MCF 10A (cell line): Measurements from ENCODE around the gene WDR88. TPM values are rescaled to one million over a fixed set of nuclear protein-coding genes. Genes with fewer than 3 reads are reported as not detected.

Experiments used
- BruUV-seq: library from RNA; stranded (reverse); fragments of 400-500 nt; replicated peaks from 2 replicates; lab custom pipeline; 2021; lab: Mats Ljungman, UMichigan
- CTCF ChIA-PET: fragments of 300-600 bp; sonication (Branson Sonifier 250); formaldehyde crosslinking; extraction: SDS; loops from one replicate; lab custom pipeline; 2021; ENCODE audit warnings: antibody characterized with exemption, inconsistent platforms; lab: Yijun Ruan, JAX
- POLR2A ChIA-PET: fragments of 300-600, 350-650 bp; sonication (Branson Sonifier 250); formaldehyde crosslinking; extraction: SDS; loops from one replicate; lab custom pipeline; 2020; ENCODE audit warnings: antibody characterized with exemption, inconsistent platforms; lab: Yijun Ruan, JAX
- DNase-seq: peaks from one replicate; pipeline ENCODE4 v3.0.0-alpha.2; 2018; ENCODE audit not compliant: unreplicated experiment
- H3K27ac Mint-ChIP-seq: one replicate; pipeline ENCODE4 v1.8.0; 2022; ENCODE audit warnings: mild to moderate bottlenecking, low read depth, mixed read lengths; ENCODE audit not compliant: unreplicated experiment
- H3K27me3 Mint-ChIP-seq: one replicate; pipeline ENCODE4 v1.8.0; 2022; ENCODE audit warnings: mixed read lengths; ENCODE audit not compliant: insufficient read depth, unreplicated experiment
- H3K36me3 Mint-ChIP-seq: one replicate; pipeline ENCODE4 v1.8.0; 2022; ENCODE audit warnings: mild to moderate bottlenecking, moderate library complexity, mixed read lengths; ENCODE audit not compliant: insufficient read depth, unreplicated experiment
- H3K4me1 Mint-ChIP-seq: one replicate; pipeline ENCODE4 v1.8.0; 2022; ENCODE audit warnings: mixed read lengths; ENCODE audit not compliant: insufficient read depth, unreplicated experiment
- H3K4me3 Mint-ChIP-seq: one replicate; pipeline ENCODE4 v1.8.0; 2022; ENCODE audit warnings: mild to moderate bottlenecking, moderate library complexity, mixed read lengths; ENCODE audit not compliant: unreplicated experiment
- H3K9me3 Mint-ChIP-seq: one replicate; pipeline ENCODE4 v1.8.0; 2022; ENCODE audit warnings: mixed read lengths; ENCODE audit not compliant: unreplicated experiment
- intact Hi-C: fragments of 100-400 bp; cut with micrococcal nuclease; formaldehyde crosslinking; loops from 2 replicates; pipeline ENCODE4 v1.14.1; 2022
- total RNA-seq: library from RNA; stranded (reverse); gene quantifications from 2 replicates; pipeline ENCODE4 v1.2.3, GENCODE V29; 2022
- TF ChIP-seq, protein P1 (sequence below): fragments of 200-600 bp; IDR thresholded peaks from one replicate; pipeline ENCODE4 v1.8.0; 2022; ENCODE audit warnings: antibody characterized with exemption, mild to moderate bottlenecking; ENCODE audit not compliant: unreplicated experiment

Gene WDR88
- total RNA-seq, 1 experiment from 2014 or later, result not detected

GRCh38 chr19:33167438-33167837 lies 35.5 kb downstream of the WDR88 start:
- BruUV-seq, result no TSS peak
- ChIA-PET POLR2A (interaction anchor here (0.9 kb wide), 1 partner anchor 9 kb away, joined by 3 read pairs; no protein-coding TSS in a partner anchor), CTCF (interaction anchor here (0.6 to 2.2 kb wide), 2 partner anchors 23 to 31 kb away, joined by 3 to 6 read pairs; no protein-coding TSS in a partner anchor)
- intact Hi-C loops, result no loop called here
- TF ChIP-seq, protein P1, sequence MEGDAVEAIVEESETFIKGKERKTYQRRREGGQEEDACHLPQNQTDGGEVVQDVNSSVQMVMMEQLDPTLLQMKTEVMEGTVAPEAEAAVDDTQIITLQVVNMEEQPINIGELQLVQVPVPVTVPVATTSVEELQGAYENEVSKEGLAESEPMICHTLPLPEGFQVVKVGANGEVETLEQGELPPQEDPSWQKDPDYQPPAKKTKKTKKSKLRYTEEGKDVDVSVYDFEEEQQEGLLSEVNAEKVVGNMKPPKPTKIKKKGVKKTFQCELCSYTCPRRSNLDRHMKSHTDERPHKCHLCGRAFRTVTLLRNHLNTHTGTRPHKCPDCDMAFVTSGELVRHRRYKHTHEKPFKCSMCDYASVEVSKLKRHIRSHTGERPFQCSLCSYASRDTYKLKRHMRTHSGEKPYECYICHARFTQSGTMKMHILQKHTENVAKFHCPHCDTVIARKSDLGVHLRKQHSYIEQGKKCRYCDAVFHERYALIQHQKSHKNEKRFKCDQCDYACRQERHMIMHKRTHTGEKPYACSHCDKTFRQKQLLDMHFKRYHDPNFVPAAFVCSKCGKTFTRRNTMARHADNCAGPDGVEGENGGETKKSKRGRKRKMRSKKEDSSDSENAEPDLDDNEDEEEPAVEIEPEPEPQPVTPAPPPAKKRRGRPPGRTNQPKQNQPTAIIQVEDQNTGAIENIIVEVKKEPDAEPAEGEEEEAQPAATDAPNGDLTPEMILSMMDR, result no peak
- Mint-ChIP-seq H3K36me3 (no peaks in the 10 kb centered on the region), H3K4me1 (peaks cover 6% of the 10 kb centered on the region), H3K4me3 (no peak overlapping the region), H3K27me3 (no peaks in the 10 kb centered on the region), H3K27ac (no peak overlapping the region), H3K9me3 (peaks cover 9% of the 10 kb centered on the region)
- DNase-seq, result no peak

DNA sequence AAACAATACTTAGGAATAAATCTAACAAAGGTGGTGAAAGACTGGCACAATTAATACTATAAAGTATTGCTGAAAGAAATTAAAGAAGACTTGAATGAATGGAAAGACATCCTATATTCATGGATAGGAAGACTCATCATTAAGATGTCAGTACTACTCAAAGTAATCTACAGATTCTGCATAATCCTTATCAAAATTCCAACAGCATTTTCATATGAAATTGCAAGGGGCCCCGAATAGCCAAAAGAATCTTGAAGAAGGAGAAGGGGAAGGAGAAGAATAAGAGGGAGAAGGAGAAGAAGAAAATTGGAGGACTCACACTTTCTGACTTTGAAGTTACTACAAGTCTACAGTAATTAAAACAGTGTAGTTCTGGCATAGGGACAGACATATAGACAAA lies 36.6 kb downstream of the WDR88 start:
- Mint-ChIP-seq H3K9me3 (peaks cover 9% of the 10 kb centered on the region), H3K27ac (no peak overlapping the region), H3K4me3 (no peak overlapping the region), H3K4me1 (peaks cover 9% of the 10 kb centered on the region), H3K36me3 (no peaks in the 10 kb centered on the region), H3K27me3 (no peaks in the 10 kb centered on the region)
- intact Hi-C loops, result no loop called here
- no TSS peak for BruUV-seq
- CTCF ChIA-PET, result interaction anchor here (2.2 kb wide), 1 partner anchor 24 kb away, joined by 6 read pairs; no protein-coding TSS in a partner anchor
- TF ChIP-seq, protein P1, result no peak
- no peak for DNase-seq
- POLR2A ChIA-PET, result interaction anchor here (1.3 kb wide), 1 partner anchor 11 kb away, joined by 3 read pairs; no protein-coding TSS in a partner anchor

GRCh38 chr19:33171222-33171795 lies 39.4 kb downstream of the WDR88 start:
- TF ChIP-seq, protein P1, result no peak
- Mint-ChIP-seq H3K27ac (no peak overlapping the region), H3K27me3 (no peaks in the 10 kb centered on the region), H3K4me3 (no peak overlapping the region), H3K9me3 (peaks cover 9% of the 10 kb centered on the region), H3K36me3 (no peaks in the 10 kb centered on the region), H3K4me1 (peaks cover 9% of the 10 kb centered on the region)
- ChIA-PET CTCF (interaction anchor here (0.7 to 1.9 kb wide), 3 partner anchors 12 to 129 kb away, joined by 3 to 11 read pairs (median 7); no protein-coding TSS in a partner anchor), POLR2A (interaction anchor here (0.6 to 0.7 kb wide), 2 partner anchors 233 to 1153 kb away, joined by 3 read pairs; no protein-coding TSS in a partner anchor)
- no peak for DNase-seq
- BruUV-seq, result no TSS peak
- intact Hi-C loops, result no loop called here

- peaks cover 9% of the 10 kb centered on the region for H3K4me1 Mint-ChIP-seq
- ChIA-PET CTCF (interaction anchor here (1.0 kb wide), 1 partner anchor 12 kb away, joined by 7 read pairs; no protein-coding TSS in a partner anchor), POLR2A (interaction anchor here (0.7 kb wide), 2 partner anchors 10 to 232 kb away, joined by 3 to 4 read pairs; no protein-coding TSS in a partner anchor)
- intact Hi-C loops, result no loop called here
- no TSS peak for BruUV-seq
- peaks cover 9% of the 10 kb centered on the region for H3K9me3 Mint-ChIP-seq
- TF ChIP-seq, protein P1, result no peak
- no peak overlapping the region for H3K4me3 Mint-ChIP-seq
- no peaks in the 10 kb centered on the region for H3K27me3 Mint-ChIP-seq
- H3K36me3 Mint-ChIP-seq, result peaks cover 5% of the 10 kb centered on the region
- peak; percentile 36 for DNase-seq
- no peak overlapping the region for H3K27ac Mint-ChIP-seq
Observed at GRCh38 chr19:33171916-33172359, 40.0 kb downstream of the WDR88 start.
